Sigmoid colon (tissue), 7 donors: ENCODE results near the gene CYTH1. TPM values are rescaled to one million over a fixed set of nuclear protein-coding genes. Genes with fewer than 3 reads are reported as not detected.

Experiments
- DNase-seq: peaks from one replicate; pipeline ENCODE4 v3.0.0-alpha.2; 2019
- H3K27ac ChIP-seq, 4 donors: fragments of 200-600 bp; sonication (generic); one replicate each; pipeline ENCODE4 v1.5.1; 2016 to 2019; ENCODE audit warnings: mild to moderate bottlenecking in 1 of 4
- H3K27me3 ChIP-seq, 3 donors: fragments of 200-600 bp; sonication (generic); one replicate each; pipeline ENCODE4 v1.5.1; 2019; ENCODE audit warnings: mild to moderate bottlenecking in 1 of 3
- H3K36me3 ChIP-seq, 4 donors: fragments of 200-600 bp; sonication (generic); one replicate each; pipeline ENCODE4 v1.5.1; 2016 to 2019
- H3K4me1 ChIP-seq, 4 donors: fragments of 200-600 bp; sonication (generic); one replicate each; pipeline ENCODE4 v1.5.1; 2017 to 2019
- H3K4me3 ChIP-seq, 4 donors: fragments of 200-600 bp; sonication (generic); one replicate each; pipeline ENCODE4 v1.5.1; 2017 to 2019; ENCODE audit warnings: mild to moderate bottlenecking in 2 of 4, moderate library complexity in 1 of 4
- H3K9me3 ChIP-seq, 4 donors: fragments of 200-600 bp in 3 of 4; sonication (generic) in 3 of 4; one replicate each; pipeline versions ENCODE4 v1.5.1 to v1.6.1; 2013 to 2019
- CTCF ChIP-seq, 4 experiments: fragments of 450-650 bp in 3 of 4; fragments of 200-600 bp in 1 of 4; IDR thresholded peaks; one replicate each; pipeline ENCODE4 v1.5.1; 2016 to 2019; ENCODE audit warnings: antibody characterized with exemption in 4 of 4, mild to moderate bottlenecking in 3 of 4, moderate library complexity in 2 of 4
- EP300 ChIP-seq, 4 donors: sonication (generic); formaldehyde crosslinking; IDR thresholded peaks; one replicate each; pipeline ENCODE4 v1.6.1; 2017; ENCODE audit warnings: antibody characterized with exemption in 4 of 4
- POLR2A ChIP-seq, 2 donors: fragments of 450-650 bp; IDR thresholded peaks; one replicate each; pipeline ENCODE4 v1.6.1; 2016; ENCODE audit warnings: antibody characterized with exemption in 2 of 2, mild to moderate bottlenecking in 2 of 2, moderate library complexity in 2 of 2
- POLR2AphosphoS5 ChIP-seq, 4 donors: sonication (generic); formaldehyde crosslinking; IDR thresholded peaks; one replicate each; pipeline ENCODE4 v1.6.1; 2017; ENCODE audit warnings: antibody characterized with exemption in 4 of 4
- WGBS, 2 donors: extraction: QIAGEN DNeasy Blood & Tissue Kit; methylation state at CpG; one replicate each; pipeline ENCODE4 v1.1.7; 2013; 5-methylcytosine and 5-hydroxymethylcytosine counted together
- intact Hi-C: fragments of 100-400 bp; cut with DNase I; formaldehyde crosslinking; loops from one replicate; pipeline ENCODE4 v1.15.1; 2023
- polyA plus RNA-seq, 3 donors: library from polyadenylated mRNA; stranded (reverse); fragments of 200-250 nt; gene quantifications; one replicate each; pipeline ENCODE4 v1.2.3, GENCODE V29; 2013
- total RNA-seq, 4 donors: library from RNA; depleted of rRNA; stranded (reverse); fragments of >200 nt; gene quantifications; one replicate each; pipeline ENCODE4 v1.1.0, GENCODE V29; 2016
- donor health status: healthy with polysubstance abuse.
- donor health status: Bipolar disorder and iron deficiency.
- donor health status: healthy.

Gene CYTH1
- total and polyA plus RNA-seq, 7 donors: 26.7 to 83.8 (median 38.5) TPM

GRCh38 chr17:78667741-78668640 is 114.1 kb downstream of the CYTH1 start:
- H3K27me3 ChIP-seq: no peaks in the 10 kb centered on the region
- TF ChIP-seq EP300 (IDR thresholded peaks at IDR 0.05) (no peak), POLR2AphosphoS5 (IDR thresholded peaks at IDR 0.05) (no peak), CTCF (IDR thresholded peaks at IDR 0.05) (no peak), POLR2A (IDR thresholded peaks at IDR 0.05) (no peak)
- no peak overlapping the region for H3K27ac ChIP-seq
- intact Hi-C loops: no loop called here
- peaks cover 0 to 8% (median 0%) of the 10 kb centered on the region in 4 donors for H3K4me1 ChIP-seq
- H3K4me3 ChIP-seq: no peak overlapping the region
- DNase-seq: no peak
- no peaks in the 10 kb centered on the region for H3K36me3 ChIP-seq
- WGBS, 2 donors: 83 to 94% methylated on average over 30 of the region's 30 CpGs
- H3K9me3 ChIP-seq: no peaks in the 10 kb centered on the region

GRCh38 chr17:78667091-78667490 is 115.0 kb downstream of the CYTH1 start:
- intact Hi-C loops: no loop called here
- no peak overlapping the region for H3K27ac ChIP-seq

GRCh38 chr17:78665952-78666920 is 115.8 kb downstream of the CYTH1 start:
- DNase-seq: no peak
- Histone ChIP-seq H3K4me3 (no peak overlapping the region), H3K27ac (peak overlapping the region in 3 of 4 donors; percentile 11 to 41 (median 38)), H3K36me3 (no peaks in the 10 kb centered on the region), H3K27me3 (no peaks in the 10 kb centered on the region), H3K4me1 (peaks cover 0 to 8% (median 0%) of the 10 kb centered on the region in 4 donors), H3K9me3 (no peaks in the 10 kb centered on the region)
- TF ChIP-seq POLR2A (IDR thresholded peaks at IDR 0.05): no peak
- no peak for TF ChIP-seq EP300 (IDR thresholded peaks at IDR 0.05)
- peak in 1 of 4 donors; percentile 21 for TF ChIP-seq POLR2AphosphoS5 (IDR thresholded peaks at IDR 0.05)
- no peak for TF ChIP-seq CTCF (IDR thresholded peaks at IDR 0.05)
- intact Hi-C loops: no loop called here
- WGBS, 2 donors: 52 to 60% methylated on average over 19 of the region's 19 CpGs

More at GRCh38 chr17:78667091-78667490, 115.0 kb downstream of the CYTH1 start:
- Histone ChIP-seq H3K4me3 (no peak overlapping the region), H3K9me3 (no peaks in the 10 kb centered on the region), H3K27me3 (no peaks in the 10 kb centered on the region), H3K4me1 (peaks cover 0 to 8% (median 0%) of the 10 kb centered on the region in 4 donors), H3K36me3 (no peaks in the 10 kb centered on the region)
- TF ChIP-seq EP300 (IDR thresholded peaks at IDR 0.05) (no peak), CTCF (IDR thresholded peaks at IDR 0.05) (no peak), POLR2A (IDR thresholded peaks at IDR 0.05) (no peak), POLR2AphosphoS5 (IDR thresholded peaks at IDR 0.05) (no peak)
- DNase-seq: no peak
- 74 to 89% methylated on average over 10 of the region's 10 CpGs for WGBS, 2 donors

- intact Hi-C loops: no loop called here
- H3K9me3 ChIP-seq: no peaks in the 10 kb centered on the region
- TF ChIP-seq POLR2AphosphoS5 (IDR thresholded peaks at IDR 0.05) (no peak), POLR2A (IDR thresholded peaks at IDR 0.05) (no peak), EP300 (IDR thresholded peaks at IDR 0.05) (no peak), CTCF (IDR thresholded peaks at IDR 0.05) (no peak)
- H3K4me1 ChIP-seq: peaks cover 0 to 8% (median 0%) of the 10 kb centered on the region in 4 donors
- no peak for DNase-seq
- H3K4me3 ChIP-seq: no peak overlapping the region
- WGBS, 2 donors: 61 to 76% methylated on average over 15 of the region's 15 CpGs
- H3K27me3 ChIP-seq: no peaks in the 10 kb centered on the region
- no peaks in the 10 kb centered on the region for H3K36me3 ChIP-seq
- peak overlapping the region in 3 of 4 donors; percentile 11 to 41 (median 24) for H3K27ac ChIP-seq
These were observed 116.6 kb downstream of the CYTH1 start for GRCh38 chr17:78665387-78665951.
